Measurements from ENCODE around the gene PDE10A.

PDE10A gene

GRCh38 chr6:165403006-165403595 lies 259.9 kb downstream of the PDE10A start:
- no peak for DNase-seq
- Histone ChIP-seq H2AFZ (ENCODE audit: low read depth, low read length) (no peak overlapping the region), H3K9ac (ENCODE audit: low read depth, low read length) (no peak overlapping the region), H3K9me3 (ENCODE audit: insufficient read depth, low read length, severe bottlenecking) (no peaks in the 10 kb centered on the region), H3K79me2 (ENCODE audit: insufficient read depth, low read length) (no peaks in the 10 kb centered on the region), H4K20me1 (ENCODE audit: insufficient read depth, low read length) (no peaks in the 10 kb centered on the region), H3K4me2 (ENCODE audit: insufficient read depth, low read length) (no peak overlapping the region), H3K4me1 (ENCODE audit: insufficient read depth, low read length) (no peaks in the 10 kb centered on the region), H3K36me3 (ENCODE audit: insufficient read depth, low read length) (no peaks in the 10 kb centered on the region), H3K27ac (ENCODE audit: low read length) (no peak overlapping the region), H3K27me3 (ENCODE audit: insufficient read depth, low read length, poor library complexity) (no peaks in the 10 kb centered on the region), H3K4me3 (ENCODE audit: low read depth in 1 of 2, low read length in 2 of 2) (no peak overlapping the region)
- no peak for TF ChIP-seq EZH2 (IDR thresholded peaks at IDR 0.05; ENCODE audit: borderline replicate concordance, low read depth, low read length, severe bottlenecking)
- TF ChIP-seq, protein P1, sequence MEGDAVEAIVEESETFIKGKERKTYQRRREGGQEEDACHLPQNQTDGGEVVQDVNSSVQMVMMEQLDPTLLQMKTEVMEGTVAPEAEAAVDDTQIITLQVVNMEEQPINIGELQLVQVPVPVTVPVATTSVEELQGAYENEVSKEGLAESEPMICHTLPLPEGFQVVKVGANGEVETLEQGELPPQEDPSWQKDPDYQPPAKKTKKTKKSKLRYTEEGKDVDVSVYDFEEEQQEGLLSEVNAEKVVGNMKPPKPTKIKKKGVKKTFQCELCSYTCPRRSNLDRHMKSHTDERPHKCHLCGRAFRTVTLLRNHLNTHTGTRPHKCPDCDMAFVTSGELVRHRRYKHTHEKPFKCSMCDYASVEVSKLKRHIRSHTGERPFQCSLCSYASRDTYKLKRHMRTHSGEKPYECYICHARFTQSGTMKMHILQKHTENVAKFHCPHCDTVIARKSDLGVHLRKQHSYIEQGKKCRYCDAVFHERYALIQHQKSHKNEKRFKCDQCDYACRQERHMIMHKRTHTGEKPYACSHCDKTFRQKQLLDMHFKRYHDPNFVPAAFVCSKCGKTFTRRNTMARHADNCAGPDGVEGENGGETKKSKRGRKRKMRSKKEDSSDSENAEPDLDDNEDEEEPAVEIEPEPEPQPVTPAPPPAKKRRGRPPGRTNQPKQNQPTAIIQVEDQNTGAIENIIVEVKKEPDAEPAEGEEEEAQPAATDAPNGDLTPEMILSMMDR (IDR thresholded peaks at IDR 0.05; ENCODE audit: borderline replicate concordance, extremely low read depth, low read length, poor library complexity, severe bottlenecking), result no peak
- ATAC-seq (ENCODE audit: insufficient read depth, low read depth), result no peak

- no peak overlapping the region for H3K27ac ChIP-seq (ENCODE audit: low read length)
- H3K9me3 ChIP-seq (ENCODE audit: insufficient read depth, low read length, severe bottlenecking), result no peaks in the 10 kb centered on the region
- H3K36me3 ChIP-seq (ENCODE audit: insufficient read depth, low read length), result no peaks in the 10 kb centered on the region
- no peak overlapping the region for H2AFZ ChIP-seq (ENCODE audit: low read depth, low read length)
- H3K9ac ChIP-seq (ENCODE audit: low read depth, low read length), result no peak overlapping the region
- no peaks in the 10 kb centered on the region for H3K27me3 ChIP-seq (ENCODE audit: insufficient read depth, low read length, poor library complexity)
- TF ChIP-seq EZH2 (IDR thresholded peaks at IDR 0.05; ENCODE audit: borderline replicate concordance, low read depth, low read length, severe bottlenecking), result no peak
- TF ChIP-seq, protein P1 (IDR thresholded peaks at IDR 0.05; ENCODE audit: borderline replicate concordance, extremely low read depth, low read length, poor library complexity, severe bottlenecking), result no peak
- DNase-seq, result no peak
- no peaks in the 10 kb centered on the region for H4K20me1 ChIP-seq (ENCODE audit: insufficient read depth, low read length)
- ATAC-seq (ENCODE audit: insufficient read depth, low read depth), result no peak
- H3K4me1 ChIP-seq (ENCODE audit: insufficient read depth, low read length), result no peaks in the 10 kb centered on the region
- no peak overlapping the region for H3K4me2 ChIP-seq (ENCODE audit: insufficient read depth, low read length)
- H3K79me2 ChIP-seq (ENCODE audit: insufficient read depth, low read length), result no peaks in the 10 kb centered on the region
- H3K4me3 ChIP-seq (ENCODE audit: low read depth in 1 of 2, low read length in 2 of 2), result no peak overlapping the region
Observed at GRCh38 chr6:165401092-165401491, 261.9 kb downstream of the PDE10A start.

DNA sequence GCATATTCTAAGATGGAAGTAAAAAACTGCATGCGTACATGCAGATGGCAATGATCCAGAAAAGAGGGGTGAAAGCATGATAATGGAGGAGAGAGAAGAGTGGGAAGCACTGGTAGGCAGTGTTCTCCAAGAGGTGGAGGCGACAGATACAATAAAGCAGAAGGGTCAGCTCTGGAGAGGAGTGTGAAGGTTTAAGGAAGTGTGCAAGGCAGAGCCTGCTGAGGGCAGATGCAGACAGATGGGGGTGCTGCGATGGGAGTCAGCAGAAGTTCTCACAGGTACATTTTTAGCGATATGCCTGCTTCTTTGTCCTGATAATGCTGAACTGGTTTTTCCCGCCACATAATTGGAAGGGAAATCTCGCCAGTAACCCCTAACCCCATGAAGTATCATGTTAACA lies 272.6 kb downstream of the PDE10A start:
- Histone ChIP-seq H2AFZ (ENCODE audit: low read depth, low read length) (no peak overlapping the region), H3K27ac (ENCODE audit: low read length) (no peak overlapping the region), H3K36me3 (ENCODE audit: insufficient read depth, low read length) (no peaks in the 10 kb centered on the region), H3K9me3 (ENCODE audit: insufficient read depth, low read length, severe bottlenecking) (no peaks in the 10 kb centered on the region), H4K20me1 (ENCODE audit: insufficient read depth, low read length) (no peaks in the 10 kb centered on the region), H3K27me3 (ENCODE audit: insufficient read depth, low read length, poor library complexity) (no peaks in the 10 kb centered on the region), H3K4me2 (ENCODE audit: insufficient read depth, low read length) (no peak overlapping the region), H3K4me1 (ENCODE audit: insufficient read depth, low read length) (no peaks in the 10 kb centered on the region), H3K79me2 (ENCODE audit: insufficient read depth, low read length) (no peaks in the 10 kb centered on the region), H3K9ac (ENCODE audit: low read depth, low read length) (no peak overlapping the region), H3K4me3 (ENCODE audit: low read depth in 1 of 2, low read length in 2 of 2) (no peak overlapping the region)
- no peak for DNase-seq
- no peak for ATAC-seq (ENCODE audit: insufficient read depth, low read depth)
- no peak for TF ChIP-seq EZH2 (IDR thresholded peaks at IDR 0.05; ENCODE audit: borderline replicate concordance, low read depth, low read length, severe bottlenecking)
- TF ChIP-seq, protein P1 (IDR thresholded peaks at IDR 0.05; ENCODE audit: borderline replicate concordance, extremely low read depth, low read length, poor library complexity, severe bottlenecking), result no peak

Data from DND-41 (cell line).